Mononuclear cell (primary cell): ENCODE measurements around the gene LSM8. TPM values are rescaled to one million over a fixed set of nuclear protein-coding genes. Genes with fewer than 3 reads are reported as not detected.
A peak's percentile ranks its signal among the peaks of the same experiment; 100 is the strongest.
"Not testable (repeated sequence)": the region's sequence is repeated elsewhere in the genome, so short reads cannot be mapped to it uniquely, and the experiment has no call there.

Experiments
- H3K27me3 ChIP-seq: 2 replicates; pipeline ENCODE4 v1.6.0; 2011; ENCODE audit warnings: low read length, control low read depth; ENCODE audit not compliant: insufficient read depth
- H3K4me1 ChIP-seq: 2 replicates; pipeline ENCODE4 v1.5.1; 2011; ENCODE audit warnings: mild to moderate bottlenecking, low read length, control low read depth; ENCODE audit not compliant: insufficient read depth
- H3K4me3 ChIP-seq: 2 replicates; pipeline ENCODE4 v1.5.1; 2011; ENCODE audit warnings: mild to moderate bottlenecking, low read length, moderate library complexity
- H3K9me3 ChIP-seq: 2 replicates; pipeline ENCODE4 v1.5.1; 2011; ENCODE audit warnings: low read depth, mild to moderate bottlenecking, control low read depth, low read length
- total RNA-seq: library from RNA; depleted of rRNA; stranded (reverse); fragments of >200 nt; gene quantifications from one replicate; pipeline ENCODE4 v1.2.3, GENCODE V29; 2012

Gene LSM8
- 60.2 TPM for total RNA-seq

DNA sequence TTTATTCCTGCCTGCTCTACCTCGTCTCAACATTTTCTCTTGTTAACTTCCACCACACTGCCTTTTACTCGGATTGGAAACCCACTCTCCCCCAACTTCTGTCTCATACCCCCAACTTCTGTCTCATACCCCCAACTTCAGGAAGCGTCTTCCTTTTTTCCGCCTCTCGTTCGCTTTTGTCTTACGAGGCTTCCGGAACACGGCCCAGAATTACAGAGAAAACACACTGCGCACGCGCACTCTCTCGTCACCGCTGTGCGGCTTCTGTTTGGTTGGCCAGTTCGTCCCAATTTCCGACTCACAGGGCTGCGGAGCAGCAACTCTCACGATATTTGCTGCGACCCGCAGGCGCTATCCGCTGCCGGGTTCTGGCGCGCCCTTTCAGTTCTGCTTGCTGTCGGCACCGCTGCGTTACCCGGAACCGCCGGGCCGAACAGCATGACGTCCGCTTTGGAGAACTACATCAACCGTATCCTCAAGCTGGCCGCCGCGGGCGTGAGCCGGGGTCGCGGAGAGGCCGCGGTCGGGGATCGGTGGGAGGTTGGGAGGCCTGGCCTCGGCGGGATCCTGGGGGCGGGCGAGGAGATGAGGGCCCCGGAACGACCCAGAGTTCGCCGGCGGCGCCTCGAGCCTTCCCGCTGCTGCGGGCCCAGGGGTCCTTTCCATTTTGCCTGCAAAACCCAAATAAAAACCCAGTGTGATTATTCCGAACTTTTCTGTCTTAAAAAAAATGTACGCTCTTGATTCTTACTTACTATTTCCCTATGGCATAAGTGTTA, at the start of gene LSM8:
LSM8 (plus strand) TSS at position 379 of the 779 bp plus-strand sequence; CDS start at position 439, 60 bp downstream.
- Histone ChIP-seq H3K9me3 (no peaks in the 10 kb centered on the region), H3K27me3 (no peaks in the 10 kb centered on the region), H3K4me3 (peak within 1 kb of the TSS; percentile 95), H3K4me1 (peaks cover 22% of the 10 kb centered on the region)

DNA sequence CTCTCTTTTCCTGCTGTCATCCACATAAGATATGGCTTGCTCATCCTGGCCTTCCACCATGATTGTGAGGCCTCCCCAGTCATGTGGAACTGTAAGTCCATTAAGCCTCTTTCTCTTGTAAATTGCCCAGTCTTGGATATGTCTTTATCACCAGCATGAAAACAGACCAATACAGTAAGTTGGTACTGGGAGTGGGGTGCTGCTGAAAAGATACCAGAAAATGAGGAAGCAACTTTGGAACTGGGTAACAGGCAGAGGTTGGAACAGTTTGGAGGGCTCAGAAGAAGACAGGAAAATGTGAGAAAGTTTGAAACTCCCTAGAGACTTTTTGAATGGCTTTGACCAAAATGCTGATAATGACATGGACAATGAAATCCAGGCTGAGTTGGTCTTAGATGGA, 49.5 kb upstream of the LSM8 start:
- H3K27me3 ChIP-seq, H3K9me3 ChIP-seq, H3K4me3 ChIP-seq, H3K4me1 ChIP-seq: not testable (repeated sequence)

DNA sequence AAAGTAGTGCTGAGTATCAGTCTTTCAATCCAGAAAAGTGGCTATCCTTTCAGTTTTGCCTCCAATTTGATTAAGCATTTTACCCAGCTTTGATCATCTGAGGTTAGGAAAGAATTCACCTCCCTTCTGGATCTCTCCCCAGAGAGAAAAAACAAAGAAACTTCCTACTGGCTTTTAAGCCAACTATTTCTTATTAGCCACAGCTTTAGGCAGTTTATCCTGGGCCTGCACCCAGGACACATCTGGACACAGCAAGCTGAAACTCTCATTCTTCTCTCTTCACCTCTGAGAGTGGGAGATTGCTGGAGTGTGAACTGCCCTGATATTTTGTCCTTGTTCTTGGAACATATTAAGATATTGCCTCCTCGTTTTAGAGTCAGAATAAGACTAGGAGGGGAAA, 43.5 kb upstream of the LSM8 start:
- Histone ChIP-seq H3K27me3 (no peaks in the 10 kb centered on the region), H3K4me3 (no peak overlapping the region), H3K4me1 (no peaks in the 10 kb centered on the region), H3K9me3 (no peaks in the 10 kb centered on the region)

DNA sequence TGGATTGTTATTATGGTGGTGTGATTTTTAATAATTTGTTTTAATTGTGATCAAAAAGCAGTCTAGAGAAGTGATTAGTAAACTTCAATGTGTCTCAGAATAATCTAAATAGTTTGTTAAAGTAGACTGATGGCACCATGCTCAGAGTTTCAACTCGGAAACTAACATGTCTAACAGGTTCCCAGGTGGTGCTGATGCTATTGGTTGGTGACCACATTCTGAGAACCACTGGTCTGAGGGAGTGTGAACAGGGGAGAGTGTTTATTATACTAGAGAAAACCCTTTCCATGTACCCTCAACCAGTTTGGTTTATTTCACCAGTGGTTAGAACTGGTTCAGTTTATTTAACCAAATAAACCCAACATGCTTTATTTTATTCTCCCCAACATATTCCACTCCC, 42.0 kb upstream of the LSM8 start:
- H3K27me3 ChIP-seq, result no peaks in the 10 kb centered on the region
- H3K9me3 ChIP-seq, result no peaks in the 10 kb centered on the region
- H3K4me1 ChIP-seq, result no peaks in the 10 kb centered on the region
- H3K4me3 ChIP-seq, result no peak overlapping the region

DNA sequence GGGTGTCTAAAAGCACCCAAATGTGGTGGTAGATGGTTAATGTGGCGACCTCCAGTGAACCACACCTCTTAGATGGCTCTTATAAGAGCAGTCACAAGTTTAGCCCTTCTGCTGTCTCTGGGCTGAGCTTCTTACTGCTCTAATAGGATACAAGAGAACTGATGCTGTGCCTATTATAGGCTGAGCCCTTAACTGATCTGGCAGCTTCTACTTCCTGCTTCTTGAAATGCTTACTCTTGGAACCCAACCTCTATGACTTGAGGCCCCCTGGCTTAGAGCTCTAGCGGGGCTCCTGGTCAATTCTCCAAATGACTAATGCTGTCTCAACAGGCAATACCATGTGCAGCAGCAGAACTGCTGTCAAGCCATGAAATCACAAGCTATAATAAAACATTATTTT, 35.0 kb upstream of the LSM8 start:
- Histone ChIP-seq H3K4me3 (no peak overlapping the region), H3K27me3 (no peaks in the 10 kb centered on the region), H3K9me3 (no peaks in the 10 kb centered on the region), H3K4me1 (no peaks in the 10 kb centered on the region)

DNA sequence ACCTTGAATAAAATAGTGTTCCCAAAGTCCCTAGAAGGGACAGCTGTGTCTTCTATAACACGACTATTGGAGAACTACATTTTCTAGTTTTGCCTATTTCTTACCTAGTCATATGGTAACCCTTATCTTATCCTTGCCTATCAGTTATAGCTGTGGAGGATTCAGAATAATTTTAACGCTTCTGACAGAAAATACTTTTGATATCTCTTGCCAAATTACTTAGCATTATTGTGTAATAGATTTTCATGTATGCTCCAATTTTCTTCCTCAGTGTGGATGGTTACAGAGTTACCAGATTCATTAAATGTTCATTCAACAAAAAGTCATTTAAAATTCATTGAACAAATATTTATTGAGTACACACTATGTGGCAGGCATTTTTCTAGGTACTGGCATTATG, 34.6 kb upstream of the LSM8 start:
- H3K4me1 ChIP-seq, result no peaks in the 10 kb centered on the region
- H3K4me3 ChIP-seq, result no peak overlapping the region
- no peaks in the 10 kb centered on the region for H3K9me3 ChIP-seq
- no peaks in the 10 kb centered on the region for H3K27me3 ChIP-seq

DNA sequence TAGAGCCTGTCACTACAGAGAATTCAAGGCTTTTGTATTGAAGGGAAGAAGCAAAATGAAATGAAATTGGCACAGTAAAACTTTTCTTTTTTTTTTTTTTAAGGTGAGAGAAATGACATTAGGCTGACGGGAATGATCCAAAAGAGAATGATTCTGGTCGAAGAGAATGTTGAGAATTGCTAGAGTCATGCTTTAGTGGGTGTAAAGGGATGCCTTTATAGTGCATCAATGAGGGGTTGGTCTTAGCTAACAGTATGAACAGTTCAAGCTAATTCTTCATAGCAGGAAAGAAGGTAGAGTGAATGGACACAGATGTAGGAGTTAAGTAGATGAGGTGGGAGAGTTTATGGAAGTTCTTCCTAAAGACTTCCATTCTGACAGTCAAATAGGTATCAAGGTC, 32.3 kb upstream of the LSM8 start:
- H3K9me3 ChIP-seq, result no peaks in the 10 kb centered on the region
- peaks cover 1% of the 10 kb centered on the region for H3K27me3 ChIP-seq
- no peak overlapping the region for H3K4me3 ChIP-seq
- no peaks in the 10 kb centered on the region for H3K4me1 ChIP-seq

DNA sequence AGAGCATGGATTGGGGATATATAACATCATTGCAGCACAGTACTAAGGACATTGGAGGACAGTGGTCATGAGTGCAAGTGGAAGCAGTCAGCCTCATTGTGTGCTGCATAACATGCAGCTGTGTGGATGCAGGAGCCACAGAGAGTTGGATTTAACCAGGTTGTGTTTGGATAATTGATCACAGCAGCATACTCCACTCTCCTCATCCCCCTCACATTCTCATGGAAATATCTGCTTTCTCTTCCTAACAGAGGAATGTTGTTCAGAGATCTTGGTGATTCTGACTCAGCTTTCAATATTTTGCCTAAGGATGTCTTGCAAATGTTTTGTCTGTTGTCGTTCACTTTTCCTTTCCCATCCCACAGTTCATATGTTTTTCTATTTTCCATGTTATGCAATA, 31.8 kb upstream of the LSM8 start:
- H3K4me3 ChIP-seq, result no peak overlapping the region
- H3K9me3 ChIP-seq, result no peaks in the 10 kb centered on the region
- H3K27me3 ChIP-seq, result peaks cover 4% of the 10 kb centered on the region
- H3K4me1 ChIP-seq, result no peaks in the 10 kb centered on the region

DNA sequence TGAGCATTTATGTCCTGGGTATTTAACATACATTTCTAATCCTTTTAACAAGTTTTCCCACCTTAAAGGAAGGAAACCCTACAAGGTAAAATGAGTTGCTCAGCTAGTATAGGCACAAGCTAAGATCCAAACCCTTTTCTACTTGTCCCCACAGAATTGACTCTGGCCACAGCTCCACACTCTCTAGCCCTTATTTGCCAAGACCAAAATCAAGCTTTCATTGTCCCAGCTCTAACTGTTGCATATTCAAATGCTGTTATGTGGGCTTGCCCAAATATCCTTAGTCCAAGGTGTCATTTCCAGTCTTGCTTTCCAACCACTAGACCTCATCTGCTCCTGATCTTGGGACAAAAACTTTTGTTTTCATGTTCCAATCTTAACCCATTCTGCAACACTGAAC, 31.3 kb upstream of the LSM8 start:
- no peaks in the 10 kb centered on the region for H3K4me1 ChIP-seq
- no peaks in the 10 kb centered on the region for H3K9me3 ChIP-seq
- peaks cover 4% of the 10 kb centered on the region for H3K27me3 ChIP-seq

DNA sequence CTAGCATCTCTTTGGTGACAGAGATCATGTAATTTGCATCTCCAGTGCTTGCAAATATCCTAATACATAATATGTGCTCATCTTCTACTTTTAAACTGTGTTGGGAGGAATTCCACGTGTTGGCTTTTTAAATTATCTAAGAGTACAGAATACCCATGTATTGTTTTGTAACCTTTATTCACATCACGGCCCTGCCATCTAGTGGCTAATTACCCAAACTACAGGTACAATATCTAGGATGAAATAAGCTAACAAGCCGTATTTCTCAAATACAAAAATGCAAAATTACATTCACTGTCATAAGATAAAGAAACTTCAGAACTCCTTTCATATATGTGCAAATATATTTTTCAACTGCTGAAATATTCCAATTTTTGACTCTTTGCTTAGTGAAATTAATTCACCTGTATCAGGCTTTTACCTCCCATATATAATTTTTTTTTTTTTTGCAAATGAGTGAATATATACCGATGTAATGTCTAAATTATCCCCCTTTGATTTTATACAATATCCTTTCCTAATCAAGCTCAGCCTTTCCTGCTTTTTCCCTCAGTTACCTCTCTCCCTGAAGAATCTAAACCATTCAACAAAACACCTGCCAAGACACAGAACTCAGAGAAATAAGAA, 30.3 kb upstream of the LSM8 start:
- H3K4me1 ChIP-seq, result no peaks in the 10 kb centered on the region
- peaks cover 7% of the 10 kb centered on the region for H3K9me3 ChIP-seq
- no peak overlapping the region for H3K4me3 ChIP-seq
- peaks cover 4% of the 10 kb centered on the region for H3K27me3 ChIP-seq

More for the DNA sequence above, 31.3 kb upstream of the LSM8 start:
- no peak overlapping the region for H3K4me3 ChIP-seq

DNA sequence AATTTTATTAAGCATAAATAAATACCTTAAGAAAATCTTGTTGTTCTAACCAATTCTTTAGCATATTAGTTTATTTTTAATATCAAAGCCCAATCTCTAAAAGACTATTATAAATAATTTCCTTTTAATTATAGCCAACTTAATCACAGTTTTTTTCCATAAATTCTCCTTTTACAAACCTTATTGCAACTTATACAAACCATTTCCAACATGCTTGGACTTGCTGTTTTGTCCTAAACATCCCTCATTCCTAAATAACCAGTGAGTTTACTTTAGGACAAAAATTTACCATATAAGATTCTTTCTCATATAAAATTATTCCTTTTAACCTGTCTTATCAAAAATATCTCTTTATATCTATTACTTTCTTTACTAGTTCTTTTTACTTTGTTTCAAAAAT, 25.2 kb upstream of the LSM8 start:
- Histone ChIP-seq H3K9me3 (peaks cover 16% of the 10 kb centered on the region), H3K4me1 (no peaks in the 10 kb centered on the region), H3K27me3 (peaks cover 13% of the 10 kb centered on the region), H3K4me3 (no peak overlapping the region)

DNA sequence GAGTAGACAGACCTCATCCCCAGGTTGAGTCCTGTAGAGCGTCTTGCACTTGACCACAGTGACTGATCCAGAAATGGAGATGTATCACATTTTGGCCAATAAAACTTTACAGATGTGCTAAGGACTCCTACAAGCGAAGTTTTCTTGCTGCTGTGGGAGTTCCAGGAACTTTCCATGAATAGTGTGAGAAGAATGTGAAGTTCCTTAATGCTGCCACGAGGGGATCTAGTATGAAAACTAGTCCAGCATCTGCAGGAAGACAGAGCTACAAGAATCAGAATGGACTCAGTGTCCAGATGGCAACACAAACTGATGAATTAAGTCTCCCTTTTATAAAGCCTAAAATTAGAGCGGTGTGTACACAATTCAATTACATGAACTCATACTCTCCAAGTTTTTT, 14.8 kb upstream of the LSM8 start:
- H3K4me3 ChIP-seq, result no peak overlapping the region
- no peaks in the 10 kb centered on the region for H3K9me3 ChIP-seq
- H3K4me1 ChIP-seq, result no peaks in the 10 kb centered on the region
- H3K27me3 ChIP-seq, result peaks cover 27% of the 10 kb centered on the region

DNA sequence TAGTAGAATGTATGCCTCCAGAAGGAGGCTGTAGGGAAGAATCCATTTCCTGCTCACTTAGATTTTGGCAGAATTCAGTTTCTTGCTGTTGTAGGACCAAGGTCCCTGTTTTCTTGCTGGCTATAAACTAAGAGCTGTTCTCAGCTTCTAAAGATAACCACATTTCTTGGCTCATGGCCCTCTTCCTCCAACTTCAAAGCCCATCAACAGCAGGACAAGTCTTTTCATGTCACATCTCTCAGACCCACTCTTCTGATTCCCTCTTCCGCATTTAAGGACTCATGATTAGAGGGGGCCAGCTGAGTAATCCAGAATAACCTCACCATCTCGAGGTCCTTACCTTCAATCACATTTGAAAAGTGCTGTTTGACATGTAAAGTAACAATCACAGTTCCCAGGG, 8.2 kb upstream of the LSM8 start:
- no peaks in the 10 kb centered on the region for H3K9me3 ChIP-seq
- H3K27me3 ChIP-seq, result peaks cover 19% of the 10 kb centered on the region
- H3K4me1 ChIP-seq, result no peaks in the 10 kb centered on the region
- no peak overlapping the region for H3K4me3 ChIP-seq

DNA sequence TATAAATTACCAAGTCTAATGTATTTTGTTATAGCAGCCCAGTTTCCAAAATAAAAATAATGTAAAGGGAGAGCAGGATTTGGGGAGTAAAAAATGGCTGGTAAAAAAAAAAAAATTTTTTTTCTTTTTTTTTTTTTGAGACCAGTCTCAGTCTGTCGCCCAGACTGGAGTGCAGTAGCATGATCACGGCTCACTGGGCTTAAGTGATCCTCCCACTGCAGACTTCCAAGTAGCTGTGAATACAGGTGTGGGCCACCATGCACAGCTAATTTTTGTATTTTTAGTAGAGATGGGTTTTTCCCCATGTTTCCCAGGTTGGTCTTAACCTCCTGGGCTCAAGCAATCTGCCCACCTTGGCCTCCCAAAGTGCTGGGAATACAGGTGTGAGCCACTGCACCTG, 4.8 kb upstream of the LSM8 start:
- Histone ChIP-seq H3K27me3 (peaks cover 3% of the 10 kb centered on the region), H3K4me3 (no peak overlapping the region), H3K4me1 (peaks cover 10% of the 10 kb centered on the region), H3K9me3 (no peaks in the 10 kb centered on the region)

DNA sequence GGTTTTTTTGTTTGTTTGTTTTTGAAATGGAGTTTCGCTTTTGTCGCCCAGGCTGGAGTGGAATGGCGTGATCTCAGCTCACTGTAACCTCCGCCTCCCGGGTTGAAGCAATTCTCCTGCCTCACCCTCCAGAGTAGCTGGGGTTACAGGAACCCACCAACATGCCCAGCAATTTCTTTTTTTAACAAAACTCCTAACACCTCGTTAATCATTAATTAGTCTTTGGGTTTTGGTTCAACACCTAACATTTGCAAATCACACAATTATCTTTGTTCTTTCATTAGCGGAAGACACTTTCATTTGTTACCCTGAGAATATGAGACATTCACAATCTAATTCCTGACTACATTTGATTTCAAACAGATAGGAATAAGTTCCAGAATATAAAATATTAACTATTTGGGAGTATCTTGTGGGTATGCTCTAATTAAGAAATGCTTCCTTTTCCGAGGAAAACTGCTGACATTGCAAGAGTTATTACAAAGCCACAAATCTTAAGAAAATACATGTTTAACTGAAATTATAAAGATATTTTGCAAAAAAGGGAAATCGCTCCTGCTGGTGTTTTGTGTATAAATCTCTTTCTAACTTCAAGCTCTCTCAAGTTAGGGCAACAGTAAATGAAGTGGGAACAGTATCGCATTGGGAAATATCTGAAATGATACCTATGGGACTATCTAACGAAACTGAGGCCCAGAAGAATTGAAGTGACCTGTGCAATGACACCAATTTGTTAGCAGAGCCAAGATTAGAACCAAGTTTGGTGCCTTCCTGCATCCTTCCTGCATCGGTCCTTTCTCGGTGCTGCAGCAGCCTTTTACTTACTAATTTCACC, 1.2 kb upstream of the LSM8 start:
- Histone ChIP-seq H3K4me1 (peaks cover 22% of the 10 kb centered on the region), H3K4me3 (peak overlapping the region; percentile 95), H3K9me3 (no peaks in the 10 kb centered on the region), H3K27me3 (no peaks in the 10 kb centered on the region)
